DOHH2 (cell line): ENCODE measurements around the gene AKT1S1.

ENCODE experiments used
- EZH2phosphoT487 ChIP-seq: fragments of 200-600 bp; sonication (generic); IDR thresholded peaks from 2 replicates; pipeline ENCODE4 v1.6.1; 2017; ENCODE audit warnings: borderline replicate concordance, mild to moderate bottlenecking, antibody characterized with exemption, low read length, moderate library complexity, mixed read lengths
- TF ChIP-seq, protein P1 (sequence below): fragments of 200-600 bp; sonication (generic); IDR thresholded peaks from one replicate; pipeline ENCODE4 v1.5.1; 2014; ENCODE audit warnings: antibody characterized with exemption, mild to moderate bottlenecking, low read depth, low read length; ENCODE audit not compliant: poor library complexity, severe bottlenecking

DNA sequence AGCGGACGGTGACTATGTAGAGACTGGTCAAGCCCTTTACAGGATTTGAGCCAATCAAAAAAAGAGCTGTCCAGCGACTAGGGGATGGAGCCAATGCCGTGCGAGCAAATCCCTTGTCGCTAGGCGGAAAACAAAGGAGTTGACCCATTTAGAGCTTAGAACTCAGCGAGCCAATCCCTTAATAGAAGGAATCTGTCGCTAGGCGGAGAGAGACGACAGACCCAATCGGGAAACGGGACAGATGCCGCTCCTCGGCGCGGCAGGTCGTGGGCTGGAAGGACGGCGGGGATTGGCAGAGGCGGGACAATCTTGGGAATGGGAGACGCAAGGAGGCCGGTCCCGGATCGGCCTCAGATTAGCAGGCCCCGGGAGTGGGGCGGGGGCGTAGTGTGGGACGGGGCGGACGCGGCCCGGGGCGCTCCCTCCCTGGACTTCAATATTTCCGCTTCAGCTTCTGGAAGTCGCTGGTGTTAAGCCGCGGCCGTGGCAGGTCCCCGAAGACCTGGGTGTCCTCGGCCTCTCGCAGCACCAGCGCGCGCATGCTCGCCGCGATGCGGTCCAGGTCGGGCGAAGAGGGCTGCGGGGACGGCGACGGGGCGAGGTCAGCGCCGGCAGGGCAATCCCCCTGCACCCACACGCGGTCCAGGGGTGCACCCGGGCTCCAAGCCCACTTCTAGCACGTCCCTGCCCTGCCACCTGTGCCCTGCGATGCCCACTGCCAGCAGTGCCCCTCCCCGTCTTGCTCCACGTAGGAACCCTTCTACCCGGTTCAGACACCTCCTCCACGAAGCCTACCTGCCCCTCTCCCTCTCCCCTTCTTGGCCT is 7.5 kb downstream of the AKT1S1 start:
- TF ChIP-seq, protein P1, sequence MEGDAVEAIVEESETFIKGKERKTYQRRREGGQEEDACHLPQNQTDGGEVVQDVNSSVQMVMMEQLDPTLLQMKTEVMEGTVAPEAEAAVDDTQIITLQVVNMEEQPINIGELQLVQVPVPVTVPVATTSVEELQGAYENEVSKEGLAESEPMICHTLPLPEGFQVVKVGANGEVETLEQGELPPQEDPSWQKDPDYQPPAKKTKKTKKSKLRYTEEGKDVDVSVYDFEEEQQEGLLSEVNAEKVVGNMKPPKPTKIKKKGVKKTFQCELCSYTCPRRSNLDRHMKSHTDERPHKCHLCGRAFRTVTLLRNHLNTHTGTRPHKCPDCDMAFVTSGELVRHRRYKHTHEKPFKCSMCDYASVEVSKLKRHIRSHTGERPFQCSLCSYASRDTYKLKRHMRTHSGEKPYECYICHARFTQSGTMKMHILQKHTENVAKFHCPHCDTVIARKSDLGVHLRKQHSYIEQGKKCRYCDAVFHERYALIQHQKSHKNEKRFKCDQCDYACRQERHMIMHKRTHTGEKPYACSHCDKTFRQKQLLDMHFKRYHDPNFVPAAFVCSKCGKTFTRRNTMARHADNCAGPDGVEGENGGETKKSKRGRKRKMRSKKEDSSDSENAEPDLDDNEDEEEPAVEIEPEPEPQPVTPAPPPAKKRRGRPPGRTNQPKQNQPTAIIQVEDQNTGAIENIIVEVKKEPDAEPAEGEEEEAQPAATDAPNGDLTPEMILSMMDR, result no peak
- TF ChIP-seq EZH2phosphoT487, result no peak
